ACHN (cell line): Measurements from ENCODE around the gene FKBP1A.
A peak's percentile ranks its signal among the peaks of the same experiment; 100 is the strongest.

Experiments used
- DNase-seq: peaks from one replicate; pipeline ENCODE4 v3.0.0-alpha.2; 2015
- in situ Hi-C: cut with HindIII; loops from 2 replicates; pipeline ENCODE4 v1.10.0; 2017; ENCODE audit warnings: low sequenced_read_pairs, low pct_ligation_motif_present, low pct_unique_long_range_greater_than_20kb

Gene FKBP1A

DNA sequence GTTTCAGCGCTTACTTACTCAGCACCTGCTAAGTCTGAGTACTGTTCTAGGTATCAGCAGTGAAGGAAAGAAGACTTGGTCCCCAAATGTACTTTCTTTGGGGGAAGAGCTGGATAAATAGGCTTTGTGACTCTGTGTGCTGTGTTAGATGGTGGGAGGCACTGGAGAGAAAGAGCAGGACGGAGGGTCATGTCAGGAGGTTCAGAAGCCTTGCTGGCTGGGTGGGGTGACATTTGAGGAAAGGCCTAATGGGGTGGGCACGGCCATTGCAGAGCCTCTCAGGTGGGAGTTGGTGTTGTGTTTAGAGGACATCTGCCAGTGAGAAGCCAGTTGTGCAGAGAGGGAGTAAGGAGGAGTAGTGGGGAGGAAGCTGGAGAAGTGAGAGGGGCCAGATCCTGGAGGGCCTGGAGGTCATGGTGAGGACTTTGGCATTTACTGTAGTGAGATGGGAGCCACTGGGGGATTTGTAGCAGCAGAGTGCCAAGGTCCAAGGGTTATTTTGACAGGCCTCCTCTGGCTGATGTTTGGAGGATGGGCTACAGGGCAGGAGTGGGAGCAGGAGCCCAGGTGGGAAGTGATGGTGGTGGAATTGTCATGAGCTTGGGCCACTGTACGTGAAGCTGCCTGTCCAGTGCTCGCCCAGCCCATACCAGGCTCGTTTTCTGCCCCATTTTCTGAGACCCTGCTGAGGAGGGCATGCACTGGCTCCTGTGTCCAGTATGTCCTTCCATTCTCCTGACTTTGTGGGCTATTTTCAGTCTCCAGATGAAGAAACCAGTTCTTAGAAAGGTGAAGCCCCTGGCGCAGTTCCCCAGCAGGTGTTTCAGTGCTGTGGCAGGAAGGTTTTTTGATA lies 64.8 kb downstream of the FKBP1A start:
- in situ Hi-C loops = no loop called here
- no peak for DNase-seq

DNA sequence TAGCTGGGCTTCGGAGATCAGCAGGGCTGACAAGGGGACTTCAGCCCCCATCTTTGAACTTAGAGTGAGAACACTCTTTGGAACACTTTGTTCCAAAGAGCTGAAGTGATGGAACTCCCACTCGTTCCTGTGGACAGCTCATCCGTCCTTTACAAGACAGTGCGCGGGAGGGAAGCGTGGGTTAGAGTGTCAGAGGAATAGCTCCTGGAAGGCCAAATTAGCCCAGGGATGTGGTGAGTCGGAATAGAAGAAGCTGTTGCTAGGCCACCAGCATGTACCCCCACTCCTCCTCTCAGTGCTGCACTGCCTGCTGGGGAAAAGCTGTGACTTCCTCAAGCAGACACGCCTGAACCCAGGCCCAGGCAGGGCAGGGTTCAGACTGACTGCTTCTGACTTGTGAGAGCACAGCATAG lies 65.6 kb downstream of the FKBP1A start:
- no peak for DNase-seq
- in situ Hi-C loops = no loop called here

DNA sequence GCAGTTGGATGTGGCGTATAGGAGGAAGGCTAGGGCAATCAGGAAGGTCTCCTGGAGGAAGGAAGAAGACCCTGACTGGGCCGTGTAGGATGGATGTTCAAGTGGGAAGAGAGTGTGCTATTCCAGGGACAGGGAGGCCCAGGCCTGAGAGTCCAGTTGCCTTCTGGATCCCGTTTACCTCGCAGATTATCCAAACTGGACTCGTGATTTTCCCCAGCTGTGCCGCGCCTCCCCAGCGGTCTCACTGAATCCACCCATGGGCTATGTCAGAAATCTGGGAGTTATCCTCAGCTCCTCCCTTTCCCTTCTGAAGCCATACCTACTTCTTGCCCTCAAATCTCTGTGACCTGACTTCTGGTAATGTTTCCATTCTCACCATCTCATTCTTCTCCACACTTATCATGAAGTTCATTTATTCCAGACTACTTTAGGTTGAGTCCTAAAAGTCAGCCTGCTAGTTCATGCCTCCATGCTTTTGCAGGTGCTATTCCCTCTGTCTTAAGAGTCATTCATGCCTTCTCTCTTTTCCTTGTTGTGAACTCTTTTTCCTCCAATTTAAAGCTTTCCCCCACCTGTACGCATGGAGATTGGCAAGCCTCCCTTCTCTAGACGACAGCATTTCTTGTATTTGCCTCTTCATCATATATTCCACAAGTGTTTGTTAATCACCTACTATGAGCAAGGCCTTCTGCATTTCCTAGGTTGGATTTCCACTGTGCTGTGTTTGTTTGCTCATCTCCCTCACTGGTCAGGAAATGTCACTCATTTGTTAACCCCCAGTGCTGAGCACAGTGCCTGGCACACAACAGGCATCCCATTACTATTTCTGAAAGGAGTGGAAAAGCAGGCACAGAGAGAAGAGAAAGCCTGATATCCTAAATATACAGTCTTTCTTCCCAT lies 66.6 kb downstream of the FKBP1A start:
- no peak for DNase-seq
- in situ Hi-C loops = no loop called here

DNA sequence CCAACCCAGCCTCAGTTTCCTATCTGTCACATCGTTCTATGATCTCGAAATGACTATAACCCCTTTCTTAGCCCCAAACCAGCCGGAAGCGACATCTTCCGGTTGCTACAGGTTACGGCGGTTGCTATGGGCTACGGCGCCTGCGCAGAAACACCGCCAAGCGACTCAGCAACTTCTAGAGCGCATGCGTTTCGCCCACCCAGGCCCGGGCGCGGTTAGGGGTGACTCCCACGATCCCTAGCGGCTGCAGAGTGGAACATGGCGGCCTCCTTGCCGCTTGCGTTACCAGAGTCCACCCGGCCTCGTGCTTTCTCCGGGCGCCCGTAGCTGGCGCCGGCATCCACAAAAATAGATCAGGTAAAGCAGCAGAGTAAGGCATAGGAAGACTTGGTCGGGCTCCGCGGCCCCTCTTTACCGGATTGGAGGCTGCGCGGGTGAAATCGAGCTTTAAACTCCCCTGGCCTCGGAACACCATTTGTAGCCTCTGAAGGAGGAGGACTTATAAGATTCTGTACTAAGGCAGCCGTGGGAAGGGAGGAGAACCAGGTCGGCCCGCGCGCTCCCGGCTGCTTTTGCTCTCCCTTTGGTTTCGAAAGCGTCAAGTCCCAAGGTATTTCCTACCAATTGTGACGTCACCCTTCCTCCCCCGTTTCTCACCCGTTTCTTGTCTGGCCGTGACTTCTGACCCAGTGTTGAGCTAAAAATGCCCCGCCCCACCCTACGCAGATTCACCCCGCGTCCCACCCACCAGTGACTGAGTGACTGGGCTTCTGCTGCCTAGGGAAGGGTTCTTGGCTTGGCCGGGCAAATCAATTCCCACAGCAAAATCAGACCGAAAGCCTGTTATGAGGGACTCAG lies 67.5 kb downstream of the FKBP1A start:
- DNase-seq = peak; percentile 93
- in situ Hi-C loops = no loop called here

DNA sequence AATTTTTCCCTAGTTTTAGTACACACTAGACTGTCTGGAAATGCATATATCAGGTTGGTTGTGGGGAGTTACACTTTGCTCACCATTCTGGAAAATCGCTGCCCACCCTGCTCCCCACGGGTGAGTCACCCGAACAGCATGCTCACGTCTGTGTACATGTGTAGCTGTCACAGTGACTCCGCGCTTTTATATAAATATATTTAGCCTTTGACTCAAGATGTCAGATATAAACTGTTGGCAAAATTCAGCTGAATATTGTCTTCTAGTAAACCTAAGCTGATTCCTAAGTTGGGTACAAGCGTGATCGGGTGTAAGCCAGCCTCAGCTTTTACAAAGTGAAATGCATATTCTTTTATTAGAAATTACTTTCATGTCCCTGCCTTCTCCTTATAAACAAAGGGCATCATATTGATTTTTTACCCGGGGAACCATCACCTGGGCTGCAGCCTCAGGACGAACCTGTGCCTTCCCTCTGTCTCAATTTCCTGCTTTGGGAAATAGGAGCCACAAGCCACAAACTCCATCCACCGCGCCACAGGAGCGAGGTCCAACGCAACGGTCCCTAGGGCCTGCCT lies 68.2 kb downstream of the FKBP1A start:
- DNase-seq = peak; percentile 8
- in situ Hi-C loops = loop anchor here (25.0 kb wide), 1 partner anchor 113 kb away; no protein-coding TSS in a partner anchor

DNA sequence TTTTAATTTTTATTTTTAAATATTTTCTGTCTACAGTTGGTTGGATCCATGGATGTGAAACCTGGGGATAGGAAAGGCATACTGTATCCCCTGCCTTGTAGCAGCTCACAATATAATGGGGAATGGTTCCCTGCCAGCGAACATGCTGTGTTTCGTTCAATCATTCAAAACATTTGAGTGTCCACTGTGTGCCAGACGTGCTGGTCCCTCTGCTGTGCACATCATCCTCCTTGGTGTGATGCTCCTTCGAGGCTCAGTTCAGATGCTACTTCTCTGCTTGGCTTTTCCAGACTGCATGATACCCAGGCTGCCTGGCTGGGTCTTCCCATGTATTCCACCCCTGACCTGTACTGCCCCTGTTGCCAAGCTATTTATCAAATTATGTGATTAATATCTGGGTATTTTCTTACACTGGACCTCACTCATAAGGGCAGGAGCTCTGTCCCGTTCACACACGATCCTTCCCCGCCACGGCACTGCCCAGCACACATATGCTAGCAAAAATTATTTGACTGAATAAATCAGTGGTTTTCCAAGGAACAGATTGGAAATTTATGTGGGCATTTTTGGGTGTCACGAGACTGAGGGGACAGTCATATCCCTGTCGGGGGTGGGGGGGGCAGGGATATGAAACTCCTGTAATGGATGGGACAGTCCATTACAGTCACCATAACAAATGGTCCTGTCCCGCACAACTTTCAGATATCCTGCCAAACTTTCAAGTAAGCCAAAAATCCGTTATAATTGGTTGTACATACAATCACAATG lies 68.8 kb downstream of the FKBP1A start:
- in situ Hi-C loops = loop anchor here (25.0 kb wide), 1 partner anchor 113 kb away; no protein-coding TSS in a partner anchor

DNA sequence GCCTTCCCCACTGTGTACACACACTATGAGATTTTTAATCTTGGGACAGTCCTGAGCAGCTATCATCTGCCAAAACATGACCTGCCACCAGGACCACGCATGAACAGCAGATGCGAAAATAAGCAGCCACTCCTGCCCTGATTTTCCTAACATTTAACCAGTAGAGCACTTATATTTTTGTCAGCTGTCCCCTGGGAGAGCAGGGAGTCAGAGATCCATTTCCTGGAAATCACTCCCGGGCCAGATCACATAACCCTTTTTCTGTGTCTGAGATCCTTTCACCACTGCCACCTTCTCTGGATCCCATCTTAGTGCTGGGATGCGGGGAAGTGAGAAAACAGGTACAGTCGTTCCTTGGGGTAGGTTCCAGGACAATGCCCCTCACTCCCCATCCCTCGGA lies 69.6 kb downstream of the FKBP1A start:
- no peak for DNase-seq
- in situ Hi-C loops = loop anchor here (25.0 kb wide), 1 partner anchor 114 kb away; no protein-coding TSS in a partner anchor

More for the DNA sequence above, 68.8 kb downstream of the FKBP1A start:
- DNase-seq = no peak

DNA sequence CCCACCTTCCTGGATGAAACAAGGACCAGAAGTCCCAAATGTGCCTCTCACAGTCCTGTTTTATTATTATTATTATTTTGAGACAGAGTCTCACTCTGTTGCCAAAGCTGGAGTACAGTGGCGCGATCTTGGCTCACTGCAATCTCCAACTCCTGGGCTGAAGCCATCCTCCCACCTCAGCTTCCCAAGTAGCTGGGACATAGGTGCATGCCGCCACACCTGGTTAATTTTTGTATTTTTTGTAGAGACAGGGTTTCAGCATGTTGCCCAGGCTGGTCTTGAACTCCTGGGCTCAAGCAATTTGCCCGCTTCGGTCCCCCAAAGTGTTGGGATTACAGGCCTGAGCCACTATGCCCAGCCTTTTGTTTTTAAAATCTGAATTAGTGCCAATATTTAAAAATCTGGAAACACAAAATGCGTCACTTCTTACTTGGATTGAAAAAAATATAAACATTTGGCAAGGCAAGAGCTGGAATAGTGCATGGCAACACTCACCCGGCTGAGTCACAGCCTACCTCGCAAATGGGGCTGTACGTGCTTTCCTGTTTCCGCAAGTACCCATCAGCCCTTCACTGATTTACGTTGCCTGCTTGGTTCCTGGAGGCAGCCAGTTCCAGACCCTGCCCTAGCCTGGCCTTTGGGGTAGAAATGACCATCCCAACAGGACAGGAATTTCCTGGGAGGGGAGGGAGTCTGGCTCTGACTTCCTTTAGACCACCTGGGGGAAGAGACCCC lies 70.2 kb downstream of the FKBP1A start:
- in situ Hi-C loops = loop anchor here (25.0 kb wide), 1 partner anchor 115 kb away; no protein-coding TSS in a partner anchor
- DNase-seq = no peak

DNA sequence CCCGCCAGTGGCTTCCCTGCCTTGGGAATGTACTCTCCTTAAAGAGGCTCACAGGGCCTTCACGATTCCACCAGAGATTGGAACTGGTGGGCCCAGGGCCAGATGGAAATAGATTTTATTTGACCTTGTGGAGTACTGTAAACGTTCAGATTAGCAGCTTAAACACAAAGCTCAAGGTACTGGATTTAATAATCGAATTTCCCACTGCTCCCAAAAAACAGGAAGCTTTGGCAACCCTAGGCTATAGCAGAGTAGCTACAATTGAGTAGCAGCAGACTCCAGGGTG lies 71.3 kb downstream of the FKBP1A start:
- DNase-seq = no peak
- in situ Hi-C loops = loop anchor here (25.0 kb wide), 1 partner anchor 116 kb away; no protein-coding TSS in a partner anchor

DNA sequence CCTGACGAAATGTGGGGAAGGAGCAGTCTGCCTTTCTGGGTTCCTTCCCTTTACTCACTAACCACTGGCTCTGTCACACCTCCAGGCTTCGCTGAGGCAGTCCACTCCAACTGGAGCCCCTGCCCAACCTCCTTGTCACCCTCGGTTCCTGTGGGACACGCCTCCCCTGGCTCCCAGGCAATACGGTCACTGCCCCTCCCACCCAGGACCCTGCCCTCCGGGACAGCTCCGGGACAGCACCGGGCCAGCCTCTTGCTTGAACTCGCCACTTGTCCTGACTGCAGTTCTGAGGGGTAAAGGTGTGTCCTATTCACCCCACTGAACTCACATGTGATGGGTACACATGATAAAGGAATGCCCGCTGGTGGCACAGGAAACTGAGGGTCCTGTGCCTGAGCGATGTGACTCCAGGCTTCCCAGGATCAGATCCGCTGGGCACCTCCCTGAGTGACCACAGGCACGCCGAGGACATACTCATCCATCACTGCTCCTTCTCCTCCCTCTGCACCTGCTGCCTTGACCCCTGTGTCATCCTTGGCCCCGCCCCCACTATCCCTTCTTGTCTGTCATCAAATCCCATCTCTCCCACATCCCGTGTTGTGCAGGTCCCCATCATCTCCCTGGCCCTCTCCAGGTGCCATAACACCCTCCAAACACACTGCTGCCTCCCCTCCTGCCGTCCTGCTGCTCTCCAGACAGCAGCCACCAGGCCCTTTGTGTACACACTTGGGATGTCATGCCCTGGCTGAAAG lies 71.8 kb downstream of the FKBP1A start:
- in situ Hi-C loops = loop anchor here (25.0 kb wide), 1 partner anchor 116 kb away; no protein-coding TSS in a partner anchor
- no peak for DNase-seq

DNA sequence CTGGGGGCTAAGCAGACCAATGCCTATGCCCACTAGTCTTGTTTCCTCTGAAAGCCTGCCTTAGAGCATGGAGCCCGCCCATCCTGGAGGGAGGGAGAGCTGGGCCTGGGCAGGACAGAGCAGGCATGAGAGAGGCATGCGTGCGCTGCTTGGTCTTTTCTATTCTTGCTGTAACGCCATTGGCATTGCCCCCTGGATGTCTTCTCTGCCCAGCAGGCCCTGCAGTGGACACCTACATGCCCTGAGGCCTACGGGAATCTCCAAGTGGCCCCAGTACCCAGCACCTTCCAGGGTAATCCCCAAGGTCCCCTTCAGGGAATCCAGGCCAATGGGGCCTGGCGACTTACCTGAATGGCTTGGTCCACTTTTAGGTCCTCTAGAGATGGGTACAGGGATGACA lies 72.8 kb downstream of the FKBP1A start:
- in situ Hi-C loops = loop anchor here (25.0 kb wide), 1 partner anchor 117 kb away; no protein-coding TSS in a partner anchor
- no peak for DNase-seq

DNA sequence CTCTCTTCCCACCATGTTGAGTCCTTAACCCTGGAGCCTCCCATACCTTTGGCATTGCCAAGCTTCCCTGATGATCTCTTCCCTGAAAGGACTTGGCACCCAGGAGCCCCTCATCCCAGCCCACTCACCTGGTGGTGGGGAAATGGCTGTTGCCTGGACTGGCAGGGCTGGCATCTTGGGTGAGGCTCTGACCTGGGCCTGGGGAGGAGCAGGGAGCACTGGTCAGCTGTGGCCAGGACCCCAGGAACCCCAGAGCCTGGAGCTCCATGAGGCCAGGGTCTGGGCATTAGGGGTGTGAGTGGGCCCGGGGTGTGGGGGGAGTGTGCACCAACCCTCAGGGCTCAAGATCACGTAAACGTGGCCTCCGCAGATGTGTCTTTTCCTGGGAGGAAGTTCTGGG lies 73.4 kb downstream of the FKBP1A start:
- DNase-seq = no peak
- in situ Hi-C loops = loop anchor here (25.0 kb wide), 1 partner anchor 118 kb away; no protein-coding TSS in a partner anchor

DNA sequence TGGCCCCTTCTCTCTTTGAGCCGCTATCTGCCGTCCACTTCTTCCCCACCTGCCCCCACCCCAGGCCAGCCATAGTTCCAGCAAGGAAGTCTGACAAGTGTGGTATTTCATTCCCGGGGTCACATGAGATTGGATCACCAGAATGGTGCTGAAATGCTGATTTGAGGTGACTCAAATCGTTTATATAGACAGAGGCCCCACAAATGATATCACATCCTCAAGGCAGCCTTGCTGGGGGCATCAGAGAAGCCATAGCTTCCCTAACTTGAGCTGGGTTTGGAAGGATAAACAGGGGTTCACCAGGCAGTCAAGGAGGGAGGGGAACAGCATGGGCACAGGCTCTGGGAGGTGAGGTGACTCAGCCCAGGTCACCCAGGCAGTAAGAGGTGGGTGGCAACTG lies 73.8 kb downstream of the FKBP1A start:
- no peak for DNase-seq
- in situ Hi-C loops = loop anchor here (25.0 kb wide), 1 partner anchor 118 kb away; no protein-coding TSS in a partner anchor
